Activated gamma-delta T cell (primary cell): ENCODE measurements around the gene GUCA2B.

Source experiments
- DNase-seq: peaks from one replicate; lab custom pipeline; 2025; lab: John Stamatoyannopoulos, UW

GUCA2B gene

GRCh38 chr1:42165511-42166210 lies 12.5 kb downstream of the GUCA2B start:
- DNase-seq = no peak

- DNase-seq = no peak
Observed at GRCh38 chr1:42167611-42168390, 14.6 kb downstream of the GUCA2B start.

DNA sequence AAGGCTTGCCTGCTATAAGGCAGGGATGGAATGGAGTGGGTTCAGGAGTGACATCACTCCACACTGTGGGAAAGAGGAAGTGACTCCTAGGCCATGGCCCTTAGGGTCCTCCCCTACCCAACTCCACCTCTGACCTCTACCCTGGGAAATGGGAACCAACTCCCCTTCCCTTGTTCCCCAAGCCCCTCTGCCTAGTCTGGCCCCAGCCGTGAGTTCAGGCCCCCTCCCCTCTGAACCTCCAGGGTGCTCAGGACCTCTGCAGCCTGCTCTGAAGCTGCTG lies 15.1 kb downstream of the GUCA2B start:
- DNase-seq = no peak

GRCh38 chr1:42168763-42169162 lies 15.6 kb downstream of the GUCA2B start:
- no peak for DNase-seq

- no peak for DNase-seq
Observed at GRCh38 chr1:42170779-42171621, 17.8 kb downstream of the GUCA2B start.

- DNase-seq = no peak
Observed at GRCh38 chr1:42171679-42172266, 18.6 kb downstream of the GUCA2B start.

DNA sequence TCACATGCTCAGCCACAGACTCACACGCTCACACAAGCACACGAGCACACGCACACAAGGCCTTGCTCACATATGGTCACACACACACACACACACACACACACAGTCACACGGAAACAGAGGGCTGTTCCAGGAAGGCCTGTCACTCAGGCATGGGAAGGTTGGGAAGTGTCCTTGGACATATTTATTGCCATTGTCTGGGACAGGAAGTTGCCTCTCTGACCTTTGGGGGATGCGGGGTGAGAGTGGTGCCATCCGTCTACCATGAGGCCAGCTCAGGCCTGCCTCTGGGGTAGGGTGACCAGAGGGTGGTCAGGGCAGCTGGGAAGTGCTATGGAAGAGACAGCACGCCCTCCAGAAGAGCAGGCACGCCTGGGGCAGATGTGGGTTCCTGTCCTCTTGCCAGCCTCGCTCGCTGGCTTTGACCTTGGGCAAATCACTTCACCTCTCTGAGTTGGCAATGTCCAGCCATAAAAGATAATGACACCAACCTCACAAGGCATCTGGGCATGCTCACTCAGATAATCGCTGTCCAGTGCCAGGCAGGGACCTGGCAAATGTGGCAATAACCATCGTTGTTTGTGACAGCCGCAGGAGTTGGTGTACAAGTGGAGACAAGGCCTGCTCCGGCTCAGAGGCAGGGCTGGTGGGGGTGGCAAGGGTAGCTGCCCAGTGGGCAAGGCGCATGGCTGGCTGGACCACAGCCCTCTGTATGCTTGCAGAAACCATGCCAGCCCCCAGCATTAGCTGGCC lies 19.3 kb downstream of the GUCA2B start:
- no peak for DNase-seq

DNA sequence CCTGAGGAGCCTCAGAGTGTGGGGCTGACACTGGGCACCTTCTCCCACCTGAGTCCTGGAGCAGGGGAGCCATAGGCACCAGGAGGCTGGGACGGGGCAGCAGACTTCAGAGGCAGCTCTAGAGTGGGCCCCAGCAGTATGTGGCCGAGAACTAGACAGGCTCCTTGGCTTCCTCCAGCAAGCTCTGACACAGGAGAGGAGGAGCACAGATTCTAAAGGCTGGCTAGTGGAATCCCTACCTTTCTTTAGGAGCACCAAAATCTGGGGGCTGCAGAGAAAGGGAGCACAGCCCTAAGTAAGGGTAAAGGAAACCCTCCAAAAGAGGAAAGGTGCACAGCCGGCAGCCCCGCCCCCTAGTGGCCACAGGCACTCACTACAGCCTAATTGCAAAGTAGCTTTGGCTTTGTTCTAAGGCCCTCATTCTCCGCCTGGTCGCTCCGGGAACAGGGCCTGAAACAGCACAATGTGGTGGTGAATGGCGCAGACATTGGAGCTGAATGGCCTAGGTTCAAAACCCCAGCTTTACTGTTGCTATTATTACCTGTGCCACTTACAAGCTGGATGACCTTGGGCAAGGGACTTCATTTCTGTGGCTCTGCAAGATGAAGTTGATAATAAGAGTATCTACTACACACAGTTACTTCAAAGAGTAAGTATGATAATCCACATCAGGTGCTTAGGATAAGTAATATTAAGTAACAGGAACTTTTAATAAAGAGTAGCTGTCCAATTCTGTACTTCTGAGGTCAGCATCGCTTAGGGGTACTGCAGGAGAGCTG lies 20.1 kb downstream of the GUCA2B start:
- peak; percentile 26 for DNase-seq

DNA sequence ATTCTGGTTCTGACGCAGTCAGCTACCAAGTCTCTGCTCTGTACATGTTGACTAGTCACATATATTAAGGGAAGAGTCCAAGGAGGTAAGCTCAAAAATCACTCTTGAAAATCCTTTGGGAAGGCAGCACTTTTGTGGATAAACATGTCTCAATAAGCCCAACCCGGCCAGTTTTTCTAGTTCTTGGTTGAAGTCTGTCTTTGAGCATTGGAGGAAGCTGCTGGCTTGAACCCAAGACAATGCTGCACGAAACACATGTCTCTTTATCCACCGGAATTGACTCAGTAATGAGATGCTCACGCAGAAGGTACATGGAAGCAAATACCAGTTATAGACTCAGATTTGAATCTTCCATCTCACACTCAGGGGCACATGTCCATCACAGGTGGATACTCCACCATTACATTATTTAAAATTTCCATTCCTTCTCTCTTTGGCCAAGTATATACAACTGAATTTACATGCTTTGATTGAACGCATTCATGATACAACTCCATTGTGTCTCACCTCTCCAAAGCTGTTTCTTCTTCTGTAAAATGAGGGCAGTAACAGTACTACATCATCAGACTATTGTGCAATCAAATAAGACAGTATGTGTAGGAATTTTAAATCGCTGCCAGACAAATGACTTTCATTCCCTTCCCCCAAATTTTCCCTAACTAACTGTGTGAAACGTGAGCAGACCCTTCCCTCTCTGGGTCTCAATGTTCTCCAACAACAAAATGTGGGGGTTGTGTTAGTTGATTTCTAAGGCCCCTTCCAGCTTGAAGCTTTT lies 20.9 kb downstream of the GUCA2B start:
- DNase-seq = no peak

DNA sequence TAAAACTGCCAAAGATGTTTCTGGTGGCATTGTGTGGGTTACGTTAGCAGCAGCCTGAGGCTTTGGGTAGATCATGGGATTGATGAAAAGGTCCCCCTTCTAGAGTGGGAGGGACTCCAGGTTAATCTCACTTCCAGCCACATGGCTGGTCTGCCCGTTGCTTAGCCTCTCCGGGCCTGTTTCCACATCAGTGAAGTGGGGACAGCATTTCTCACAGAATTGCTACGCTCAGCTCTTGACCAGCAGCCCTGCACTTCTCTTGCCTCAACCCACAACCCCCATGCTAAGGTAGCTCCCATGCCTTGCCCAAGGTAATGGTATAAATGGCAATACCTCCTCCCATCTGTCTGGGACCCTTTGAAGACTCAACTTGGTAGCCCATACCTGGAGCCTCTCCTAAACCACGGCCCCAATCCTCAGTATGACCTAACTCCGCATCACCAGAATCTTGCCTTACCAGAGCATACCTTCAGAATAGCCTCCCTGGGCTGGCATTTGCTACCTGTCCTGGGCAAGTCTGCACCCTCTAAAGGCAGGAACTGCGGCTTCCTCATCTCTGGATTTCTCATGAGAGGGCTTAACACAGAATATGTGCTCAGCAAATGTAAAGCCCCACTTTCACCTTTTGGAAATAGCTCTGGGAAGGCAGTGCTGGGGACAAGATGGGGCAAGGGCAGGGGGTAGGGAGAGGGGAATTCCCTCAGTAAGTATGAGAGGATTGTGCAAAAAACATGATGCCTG lies 22.3 kb downstream of the GUCA2B start:
- no peak for DNase-seq

GRCh38 chr1:42176902-42177519 lies 23.8 kb downstream of the GUCA2B start:
- no peak for DNase-seq

DNA sequence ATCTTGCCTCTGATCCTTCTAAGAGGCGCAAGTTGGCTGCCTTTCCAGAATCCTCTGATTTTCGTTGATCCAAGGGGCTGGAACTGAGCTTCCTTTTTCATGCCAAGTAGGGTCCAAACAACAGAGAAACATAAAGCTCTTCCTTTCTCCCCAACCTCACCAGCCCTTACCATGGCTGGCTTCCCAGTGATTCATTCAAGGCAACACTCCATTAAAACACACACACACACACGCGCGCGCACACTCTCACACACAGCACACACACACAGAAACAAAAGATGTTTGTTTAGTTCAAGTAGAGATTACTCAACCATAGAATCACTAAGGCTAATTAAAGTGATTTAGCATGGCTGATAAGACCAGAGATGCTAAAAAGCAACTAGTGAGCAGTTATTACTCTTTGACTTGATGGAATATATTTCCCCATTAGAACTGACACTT lies 24.4 kb downstream of the GUCA2B start:
- no peak for DNase-seq

DNA sequence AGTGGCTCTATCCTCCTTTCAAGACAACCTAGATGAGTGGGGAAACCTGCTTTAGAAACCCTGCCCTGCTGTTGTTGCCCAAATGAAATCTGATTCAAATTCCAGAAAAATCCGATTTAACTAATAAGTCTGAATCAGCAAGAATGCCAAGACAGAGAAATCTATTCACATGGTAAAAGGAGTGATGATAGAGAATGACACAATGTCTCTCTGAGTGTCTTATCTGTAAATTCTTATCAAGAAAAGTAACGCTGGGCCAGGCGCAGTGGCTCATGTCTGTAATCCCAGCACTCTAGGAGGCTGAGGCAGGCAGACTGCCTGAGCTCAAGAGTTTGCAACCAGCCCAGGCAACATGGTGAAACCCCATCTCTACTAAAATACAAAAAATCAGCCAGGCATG lies 25.0 kb downstream of the GUCA2B start:
- DNase-seq = no peak

DNA sequence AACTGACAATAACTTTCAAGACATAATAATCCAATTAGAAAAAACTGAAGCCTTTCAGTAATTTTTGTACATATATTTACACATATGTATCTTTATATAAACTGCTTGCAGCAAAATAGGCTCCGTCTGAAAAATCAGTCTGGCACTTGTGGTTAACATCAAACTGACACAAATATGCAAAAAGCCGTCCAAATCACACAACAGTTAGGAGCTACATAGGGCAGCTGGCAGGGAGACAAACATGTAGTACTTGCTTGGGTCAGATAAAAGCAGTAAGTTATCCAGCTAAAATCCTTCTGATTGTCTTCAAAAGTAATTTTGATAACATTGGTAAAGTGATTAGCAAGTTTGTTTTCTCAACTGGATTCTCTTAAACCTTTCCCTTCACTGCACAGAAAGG lies 26.1 kb downstream of the GUCA2B start:
- no peak for DNase-seq

GRCh38 chr1:42179900-42180329 lies 26.7 kb downstream of the GUCA2B start:
- DNase-seq = no peak

- DNase-seq = no peak
Observed at GRCh38 chr1:42181687-42182086, 28.5 kb downstream of the GUCA2B start.

DNA sequence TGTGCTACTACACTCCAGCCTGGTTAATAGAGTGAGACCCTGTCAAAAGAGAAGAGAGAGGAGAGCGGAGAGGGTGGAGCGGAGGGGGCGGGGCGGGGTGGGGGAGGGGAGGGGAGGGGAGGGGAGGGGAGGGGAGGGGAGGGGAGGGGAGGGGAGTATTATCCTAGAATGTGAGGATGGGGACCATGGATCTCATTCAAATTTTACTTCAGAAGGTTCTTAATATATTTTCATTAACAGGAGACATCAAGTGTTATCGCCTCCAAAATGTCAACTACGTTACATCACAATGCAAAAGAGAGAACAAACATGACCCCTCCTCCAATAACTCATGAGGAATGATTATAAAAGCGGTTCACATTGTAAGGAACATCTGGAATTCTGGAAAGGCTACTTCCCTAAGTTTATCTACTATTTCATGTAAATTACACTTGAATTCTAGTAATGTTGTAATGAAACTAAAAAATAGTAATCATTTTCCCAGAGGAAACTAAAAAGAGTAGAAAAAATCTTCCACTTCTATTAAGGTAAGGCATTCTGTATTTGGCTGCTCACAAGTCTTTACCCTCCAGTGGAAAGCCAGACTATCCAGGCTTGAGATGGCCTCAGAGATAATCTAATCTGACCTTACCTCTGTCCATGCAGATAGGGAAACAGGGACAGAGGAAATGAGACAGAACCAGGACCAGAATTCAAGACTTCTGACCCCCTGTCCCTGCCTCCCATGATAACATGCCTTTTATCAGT lies 30.2 kb downstream of the GUCA2B start:
- no peak for DNase-seq

GRCh38 chr1:42183957-42184268 lies 30.7 kb downstream of the GUCA2B start:
- no peak for DNase-seq
